ENCODE data around the gene ARG2. TPM values are rescaled to one million over a fixed set of nuclear protein-coding genes. Genes with fewer than 3 reads are reported as not detected.

Gene ARG2
- polyA plus RNA-seq, 3 donors = 0.13 to 0.46 (median 0.33) TPM

DNA sequence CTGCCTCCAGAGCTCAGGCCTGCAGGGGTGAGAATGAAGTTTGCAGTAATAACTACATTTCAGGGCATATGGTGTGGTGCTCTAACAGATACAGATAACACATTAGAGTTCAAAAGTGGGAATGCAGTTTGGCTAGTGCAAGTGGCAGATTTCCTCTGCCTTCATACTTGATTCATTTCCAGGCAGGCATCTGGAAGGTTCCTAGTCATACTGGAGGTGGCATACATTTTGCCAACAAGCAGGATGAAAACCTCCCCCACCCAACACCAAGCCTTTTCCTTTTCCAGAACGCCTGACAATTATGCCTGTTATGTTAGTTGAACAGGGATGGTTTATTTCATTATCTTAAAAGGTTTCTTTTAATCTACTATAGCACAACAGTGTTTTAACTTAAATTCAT lies 30.4 kb downstream of the ARG2 start:
- H3K27ac Mint-ChIP-seq = no peak overlapping the region
- DNase-seq = no peak
- H3K4me1 Mint-ChIP-seq = no peaks in the 10 kb centered on the region
- TF ChIP-seq CTCF (IDR thresholded peaks at IDR 0.05) = no peak
- H3K36me3 Mint-ChIP-seq = peaks cover 86 to 91% of the 10 kb centered on the region in 2 donors
- Histone ChIP-seq H3K27me3 (ENCODE audit: control insufficient read depth in 2 of 2, insufficient read depth in 2 of 2, low read length in 2 of 2) (no peaks in the 10 kb centered on the region), H3K9ac (ENCODE audit: insufficient read depth, low read length, poor library complexity, severe bottlenecking) (no peak overlapping the region), H2AFZ (ENCODE audit: insufficient read depth, low read depth, low read length, poor library complexity, severe bottlenecking) (no peak overlapping the region), H3K4me3 (replicated peaks in 1 of 3; ENCODE audit: low read depth in 2 of 3, low read length in 3 of 3) (no peak overlapping the region), H3K4me1 (ENCODE audit: control insufficient read depth in 1 of 2, insufficient read depth in 2 of 2, low read length in 2 of 2) (no peaks in the 10 kb centered on the region), H3K36me3 (replicated peaks in 1 of 2; ENCODE audit: control insufficient read depth in 1 of 2, insufficient read depth in 2 of 2, low read length in 2 of 2) (peaks cover 95 to 100% of the 10 kb centered on the region in 2 donors), H3K9me3 (replicated peaks in 1 of 2; ENCODE audit: control insufficient read depth in 1 of 2, insufficient read depth in 1 of 2, low read length in 2 of 2) (no peaks in the 10 kb centered on the region), H3K27ac (ENCODE audit: low read depth in 1 of 2, low read length in 2 of 2) (no peak overlapping the region), H3K79me2 (ENCODE audit: insufficient read depth, low read length) (no peaks in the 10 kb centered on the region), H4K20me1 (ENCODE audit: insufficient read depth, low read length) (peaks cover 5% of the 10 kb centered on the region), H3K4me2 (replicated peaks; ENCODE audit: extremely low read depth, low read length, poor library complexity, severe bottlenecking) (no peak overlapping the region)
- intact Hi-C loops (cut with micrococcal nuclease) = no loop called here
- H3K4me3 Mint-ChIP-seq = no peak overlapping the region
- H3K9me3 Mint-ChIP-seq = no peaks in the 10 kb centered on the region
- WGBS (ENCODE audit: insufficient coverage) = no CpG with 5 or more reads among the region's 1 CpG
- H3K27me3 Mint-ChIP-seq (ENCODE audit: low read depth in 3 of 3) = no peaks in the 10 kb centered on the region

GRCh38 chr14:67650694-67651093 lies 31.0 kb downstream of the ARG2 start:
- no CpG with 5 or more reads among the region's 2 CpGs for WGBS (ENCODE audit: insufficient coverage)
- Histone ChIP-seq H3K9ac (ENCODE audit: insufficient read depth, low read length, poor library complexity, severe bottlenecking) (no peak overlapping the region), H3K4me1 (ENCODE audit: control insufficient read depth in 1 of 2, insufficient read depth in 2 of 2, low read length in 2 of 2) (no peaks in the 10 kb centered on the region), H3K4me2 (replicated peaks; ENCODE audit: extremely low read depth, low read length, poor library complexity, severe bottlenecking) (no peak overlapping the region), H2AFZ (ENCODE audit: insufficient read depth, low read depth, low read length, poor library complexity, severe bottlenecking) (no peak overlapping the region), H3K79me2 (ENCODE audit: insufficient read depth, low read length) (no peaks in the 10 kb centered on the region), H3K27ac (ENCODE audit: low read depth in 1 of 2, low read length in 2 of 2) (no peak overlapping the region), H3K36me3 (replicated peaks in 1 of 2; ENCODE audit: control insufficient read depth in 1 of 2, insufficient read depth in 2 of 2, low read length in 2 of 2) (peaks cover 96 to 100% of the 10 kb centered on the region in 2 donors), H4K20me1 (ENCODE audit: insufficient read depth, low read length) (peaks cover 5% of the 10 kb centered on the region), H3K27me3 (ENCODE audit: control insufficient read depth in 2 of 2, insufficient read depth in 2 of 2, low read length in 2 of 2) (no peaks in the 10 kb centered on the region), H3K9me3 (replicated peaks in 1 of 2; ENCODE audit: control insufficient read depth in 1 of 2, insufficient read depth in 1 of 2, low read length in 2 of 2) (no peaks in the 10 kb centered on the region), H3K4me3 (replicated peaks in 1 of 3; ENCODE audit: low read depth in 2 of 3, low read length in 3 of 3) (no peak overlapping the region)
- no peak overlapping the region for H3K27ac Mint-ChIP-seq
- no peaks in the 10 kb centered on the region for H3K4me1 Mint-ChIP-seq
- H3K4me3 Mint-ChIP-seq = no peak overlapping the region
- DNase-seq = no peak
- intact Hi-C loops (cut with micrococcal nuclease) = no loop called here
- H3K9me3 Mint-ChIP-seq = no peaks in the 10 kb centered on the region
- H3K36me3 Mint-ChIP-seq = peaks cover 85 to 91% of the 10 kb centered on the region in 2 donors
- no peaks in the 10 kb centered on the region for H3K27me3 Mint-ChIP-seq (ENCODE audit: low read depth in 3 of 3)
- TF ChIP-seq CTCF (IDR thresholded peaks at IDR 0.05) = no peak
